OCI-LY3 (cell line): ENCODE measurements around the gene ANO10.

Experiments used
- EZH2phosphoT487 ChIP-seq: fragments of 200-600 bp; shearing (Covaris generic); IDR thresholded peaks from 2 replicates; pipeline ENCODE4 v1.6.1; 2018; ENCODE audit warnings: antibody characterized with exemption, mixed run types, low read depth
- TF ChIP-seq, protein P1 (sequence below): fragments of 200-600, 300-600 bp; sonication (generic); IDR thresholded peaks from 2 replicates; pipeline ENCODE4 v1.5.1; 2014; ENCODE audit warnings: antibody characterized with exemption, low read length, low read depth

DNA sequence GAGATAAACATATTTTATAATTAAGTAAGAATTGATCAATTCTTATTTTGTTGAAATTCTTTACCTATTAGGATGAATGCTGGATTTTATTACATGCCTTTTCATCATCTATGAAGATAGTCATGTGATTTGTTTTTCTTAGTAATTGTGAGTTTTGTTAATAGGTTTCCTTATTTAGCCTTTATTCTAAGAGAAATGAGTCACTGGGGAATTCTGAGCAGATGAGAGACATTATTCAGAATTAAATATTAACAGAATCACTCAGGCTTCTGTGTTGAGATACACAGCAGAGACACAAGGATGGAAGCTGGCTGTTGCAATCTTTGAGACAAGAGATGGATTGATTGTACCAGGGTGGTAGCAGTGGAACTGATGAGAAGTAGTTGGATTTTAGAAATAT, 7.4 kb upstream of the ANO10 start:
- TF ChIP-seq, protein P1, sequence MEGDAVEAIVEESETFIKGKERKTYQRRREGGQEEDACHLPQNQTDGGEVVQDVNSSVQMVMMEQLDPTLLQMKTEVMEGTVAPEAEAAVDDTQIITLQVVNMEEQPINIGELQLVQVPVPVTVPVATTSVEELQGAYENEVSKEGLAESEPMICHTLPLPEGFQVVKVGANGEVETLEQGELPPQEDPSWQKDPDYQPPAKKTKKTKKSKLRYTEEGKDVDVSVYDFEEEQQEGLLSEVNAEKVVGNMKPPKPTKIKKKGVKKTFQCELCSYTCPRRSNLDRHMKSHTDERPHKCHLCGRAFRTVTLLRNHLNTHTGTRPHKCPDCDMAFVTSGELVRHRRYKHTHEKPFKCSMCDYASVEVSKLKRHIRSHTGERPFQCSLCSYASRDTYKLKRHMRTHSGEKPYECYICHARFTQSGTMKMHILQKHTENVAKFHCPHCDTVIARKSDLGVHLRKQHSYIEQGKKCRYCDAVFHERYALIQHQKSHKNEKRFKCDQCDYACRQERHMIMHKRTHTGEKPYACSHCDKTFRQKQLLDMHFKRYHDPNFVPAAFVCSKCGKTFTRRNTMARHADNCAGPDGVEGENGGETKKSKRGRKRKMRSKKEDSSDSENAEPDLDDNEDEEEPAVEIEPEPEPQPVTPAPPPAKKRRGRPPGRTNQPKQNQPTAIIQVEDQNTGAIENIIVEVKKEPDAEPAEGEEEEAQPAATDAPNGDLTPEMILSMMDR = no peak
- no peak for TF ChIP-seq EZH2phosphoT487
